PC-9 (cell line): ENCODE measurements around the gene CNGA4. TPM values are rescaled to one million over a fixed set of nuclear protein-coding genes. Genes with fewer than 3 reads are reported as not detected.

Experiments
- BruUV-seq: library from RNA; stranded (reverse); fragments of 400-500 nt; replicated peaks from 2 replicates; lab custom pipeline; 2021; lab: Mats Ljungman, UMichigan
- CTCF ChIA-PET: fragments of 300-600 bp; sonication (Branson Sonifier 250); formaldehyde crosslinking; loops from one replicate; lab custom pipeline; 2022; ENCODE audit warnings: antibody characterized with exemption; lab: Charles Lee
- POLR2A ChIA-PET: fragments of 300-600 bp; sonication (Branson Sonifier 250); formaldehyde crosslinking; loops from one replicate; lab custom pipeline; 2022; ENCODE audit warnings: antibody characterized with exemption; ENCODE audit not compliant: unreplicated experiment; lab: Charles Lee
- DNase-seq, 2 experiments: peaks; one replicate each; pipeline versions ENCODE4 v3.0.0 to v3.0.0-alpha.2; 2015 to 2022; ENCODE audit warnings: mixed read lengths in 1 of 2
- H2AFZ ChIP-seq: fragments of 200-600 bp; sonication (generic); 2 replicates; pipeline ENCODE4 v1.8.1; 2017; ENCODE audit warnings: antibody characterized with exemption
- H3F3A ChIP-seq: fragments of 200-600 bp; sonication (generic); 2 replicates; pipeline ENCODE4 v1.8.1; 2017; ENCODE audit warnings: antibody characterized with exemption, mild to moderate bottlenecking, low read depth; ENCODE audit not compliant: insufficient read depth
- H3K27ac ChIP-seq: fragments of 200-600 bp; sonication (generic); 2 replicates; pipeline ENCODE4 v1.6.1; 2016; ENCODE audit warnings: mixed run types
- H3K27me3 ChIP-seq: fragments of 200-600 bp; sonication (generic); 2 replicates; pipeline ENCODE4 v1.6.1; 2016; ENCODE audit warnings: low read depth, mixed run types; ENCODE audit not compliant: insufficient read depth
- H3K36me3 ChIP-seq: fragments of 200-600 bp; sonication (generic); 2 replicates; pipeline ENCODE4 v1.6.1; 2016; ENCODE audit warnings: low read depth, mixed run types
- H3K4me1 ChIP-seq: fragments of 200-600 bp; sonication (generic); replicated peaks from 2 replicates; pipeline ENCODE4 v1.6.1; 2016; ENCODE audit warnings: mixed run types; ENCODE audit not compliant: insufficient read depth
- H3K4me2 ChIP-seq: fragments of 200-600 bp; sonication (generic); 2 replicates; pipeline ENCODE4 v1.6.1; 2017; ENCODE audit warnings: mixed run types
- H3K4me3 ChIP-seq: fragments of 200-600 bp; sonication (generic); 2 replicates; pipeline ENCODE4 v1.6.1; 2016; ENCODE audit warnings: mixed run types
- H3K79me2 ChIP-seq: fragments of 200-600 bp; sonication (generic); 2 replicates; pipeline ENCODE4 v1.6.1; 2017; ENCODE audit warnings: low read depth, mixed run types
- H3K9me2 ChIP-seq: fragments of 200-600 bp; sonication (generic); 2 replicates; pipeline ENCODE4 v1.8.1; 2017; ENCODE audit warnings: mild to moderate bottlenecking; ENCODE audit not compliant: insufficient read depth
- H3K9me3 ChIP-seq: fragments of 200-600 bp; sonication (generic); 2 replicates; pipeline ENCODE4 v1.8.1; 2016; ENCODE audit warnings: low read depth; ENCODE audit not compliant: insufficient read depth
- H4K20me1 ChIP-seq: fragments of 200-600 bp; sonication (generic); 2 replicates; pipeline ENCODE4 v1.8.1; 2017; ENCODE audit not compliant: insufficient read depth
- EZH2 ChIP-seq: fragments of 200-600 bp; sonication (generic); IDR thresholded peaks from 2 replicates; pipeline ENCODE4 v1.8.0; 2017; ENCODE audit warnings: antibody characterized with exemption, low read depth
- intact Hi-C: fragments of 100-400 bp; cut with micrococcal nuclease; formaldehyde crosslinking; loops from one replicate; pipeline ENCODE4 v1.10.0; 2022; ENCODE audit not compliant: unreplicated experiment
- total RNA-seq: library from RNA; stranded (reverse); gene quantifications from 2 replicates; pipeline ENCODE4 v1.2.3, GENCODE V29; 2021
- TF ChIP-seq, protein P1 (sequence below): fragments of 200-600 bp; sonication (generic); conservative IDR thresholded peaks from 2 replicates; pipeline ENCODE4 v1.6.1; 2017; ENCODE audit warnings: mixed run types, antibody characterized with exemption, mild to moderate bottlenecking, moderate library complexity

The CNGA4 gene
- total RNA-seq, 1 experiment from 2014 or later: 0.20 TPM

DNA sequence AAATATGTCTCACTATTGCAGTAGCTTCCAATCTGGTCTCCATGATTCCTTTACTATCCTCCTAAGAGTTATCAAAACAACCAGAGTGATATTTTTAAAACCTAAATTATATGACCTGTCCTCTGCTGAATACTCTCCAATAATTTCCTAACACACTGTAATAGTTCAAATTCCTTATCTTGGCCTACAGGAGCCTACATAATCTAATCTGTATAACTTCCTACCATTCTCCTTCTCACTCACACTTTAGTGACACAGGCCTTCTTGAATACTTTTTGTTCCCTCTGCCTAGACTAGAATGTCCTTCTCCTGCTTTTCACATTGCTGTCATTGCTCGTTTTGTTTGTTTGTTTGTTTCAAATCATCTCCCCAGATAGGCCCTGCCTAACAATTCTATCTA, 13.9 kb upstream of the CNGA4 start:
- no peaks in the 10 kb centered on the region for H3K9me2 ChIP-seq
- BruUV-seq: no TSS peak
- DNase-seq: no peak
- no peaks in the 10 kb centered on the region for H3F3A ChIP-seq
- intact Hi-C loops: no loop called here
- no peak overlapping the region for H3K4me2 ChIP-seq
- H3K27me3 ChIP-seq: no peaks in the 10 kb centered on the region
- ChIA-PET POLR2A (no interaction called here), CTCF (no interaction called here)
- H3K4me1 ChIP-seq: no peaks in the 10 kb centered on the region
- H4K20me1 ChIP-seq: no peaks in the 10 kb centered on the region
- H3K36me3 ChIP-seq: no peaks in the 10 kb centered on the region
- H3K27ac ChIP-seq: no peak overlapping the region
- no peaks in the 10 kb centered on the region for H3K9me3 ChIP-seq
- no peak for TF ChIP-seq EZH2
- TF ChIP-seq, protein P1, sequence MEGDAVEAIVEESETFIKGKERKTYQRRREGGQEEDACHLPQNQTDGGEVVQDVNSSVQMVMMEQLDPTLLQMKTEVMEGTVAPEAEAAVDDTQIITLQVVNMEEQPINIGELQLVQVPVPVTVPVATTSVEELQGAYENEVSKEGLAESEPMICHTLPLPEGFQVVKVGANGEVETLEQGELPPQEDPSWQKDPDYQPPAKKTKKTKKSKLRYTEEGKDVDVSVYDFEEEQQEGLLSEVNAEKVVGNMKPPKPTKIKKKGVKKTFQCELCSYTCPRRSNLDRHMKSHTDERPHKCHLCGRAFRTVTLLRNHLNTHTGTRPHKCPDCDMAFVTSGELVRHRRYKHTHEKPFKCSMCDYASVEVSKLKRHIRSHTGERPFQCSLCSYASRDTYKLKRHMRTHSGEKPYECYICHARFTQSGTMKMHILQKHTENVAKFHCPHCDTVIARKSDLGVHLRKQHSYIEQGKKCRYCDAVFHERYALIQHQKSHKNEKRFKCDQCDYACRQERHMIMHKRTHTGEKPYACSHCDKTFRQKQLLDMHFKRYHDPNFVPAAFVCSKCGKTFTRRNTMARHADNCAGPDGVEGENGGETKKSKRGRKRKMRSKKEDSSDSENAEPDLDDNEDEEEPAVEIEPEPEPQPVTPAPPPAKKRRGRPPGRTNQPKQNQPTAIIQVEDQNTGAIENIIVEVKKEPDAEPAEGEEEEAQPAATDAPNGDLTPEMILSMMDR: no peak
- no peak overlapping the region for H2AFZ ChIP-seq
- H3K79me2 ChIP-seq: peaks cover 15% of the 10 kb centered on the region; the same call in 1 of the 2 replicates
- H3K4me3 ChIP-seq: no peak overlapping the region

DNA sequence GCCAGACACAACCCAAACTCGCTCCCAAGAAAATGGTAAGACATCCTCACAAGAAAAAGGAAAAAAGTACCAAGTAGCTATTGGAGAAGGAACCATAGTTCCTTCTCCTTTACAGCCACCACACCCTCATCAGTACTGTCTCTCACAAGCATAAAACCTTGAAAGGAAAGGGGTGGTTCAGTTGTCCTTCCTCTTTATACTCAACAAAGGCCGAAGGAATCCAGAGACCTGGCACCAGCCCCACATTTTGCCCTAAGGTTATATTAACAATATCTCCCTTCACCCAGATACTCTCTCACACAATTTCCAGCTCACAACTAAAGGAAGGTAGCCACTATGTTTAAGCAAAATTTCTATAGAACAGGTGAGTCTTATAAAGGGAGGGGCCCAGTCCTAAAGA, 13.0 kb upstream of the CNGA4 start:
- Histone ChIP-seq H3K27ac (no peak overlapping the region), H3K4me1 (no peaks in the 10 kb centered on the region), H3K4me2 (no peak overlapping the region), H3K9me3 (no peaks in the 10 kb centered on the region), H4K20me1 (no peaks in the 10 kb centered on the region), H3K27me3 (no peaks in the 10 kb centered on the region), H3K36me3 (no peaks in the 10 kb centered on the region), H3F3A (no peaks in the 10 kb centered on the region), H3K79me2 (peaks cover 24% of the 10 kb centered on the region; the same call in 1 of the 2 replicates), H3K4me3 (no peak overlapping the region), H3K9me2 (no peaks in the 10 kb centered on the region), H2AFZ (no peak overlapping the region)
- BruUV-seq: no TSS peak
- intact Hi-C loops: no loop called here
- ChIA-PET CTCF (no interaction called here), POLR2A (interaction anchor here (0.7 kb wide), 1 partner anchor 62 kb away, joined by 4 read pairs; no protein-coding TSS in a partner anchor)
- no peak for DNase-seq
- TF ChIP-seq, protein P1: no peak
- TF ChIP-seq EZH2: no peak

DNA sequence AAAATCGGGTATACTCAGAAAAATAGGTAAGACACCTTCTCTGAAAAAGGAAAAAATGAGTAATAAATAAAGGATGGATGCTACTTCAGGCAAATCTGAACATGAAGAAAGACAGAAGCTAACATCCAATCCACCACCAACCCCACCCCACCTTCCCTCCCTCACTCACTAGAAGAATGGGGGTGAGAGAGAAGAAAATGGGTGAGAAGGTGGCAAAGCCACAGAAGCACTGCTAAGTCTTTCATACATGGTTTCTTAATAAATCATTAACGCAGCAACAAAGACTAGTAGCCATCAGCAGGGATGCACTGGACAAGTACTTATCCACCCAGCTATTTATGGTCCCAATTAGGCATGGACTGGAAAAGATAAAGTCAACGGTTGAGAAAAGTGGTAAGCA, 10.4 kb upstream of the CNGA4 start:
- TF ChIP-seq, protein P1: no peak
- TF ChIP-seq EZH2: no peak
- CTCF ChIA-PET: no interaction called here
- Histone ChIP-seq H4K20me1 (0 out of 2 replicates have a peak, but pooled peaks cover 5% of the 10 kb centered on the region), H2AFZ (no peak overlapping the region), H3K4me1 (no peaks in the 10 kb centered on the region; the same call in 1 of the 2 replicates), H3K9me3 (no peaks in the 10 kb centered on the region), H3K79me2 (peaks cover 47% of the 10 kb centered on the region), H3F3A (no peaks in the 10 kb centered on the region), H3K4me3 (no peak overlapping the region), H3K27ac (no peak overlapping the region), H3K9me2 (no peaks in the 10 kb centered on the region), H3K4me2 (no peak overlapping the region), H3K36me3 (no peaks in the 10 kb centered on the region), H3K27me3 (no peaks in the 10 kb centered on the region)
- POLR2A ChIA-PET: no interaction called here
- intact Hi-C loops: no loop called here
- BruUV-seq: no TSS peak
- DNase-seq: no peak
